Measurements from ENCODE around the gene CRY2.

The CRY2 gene

DNA sequence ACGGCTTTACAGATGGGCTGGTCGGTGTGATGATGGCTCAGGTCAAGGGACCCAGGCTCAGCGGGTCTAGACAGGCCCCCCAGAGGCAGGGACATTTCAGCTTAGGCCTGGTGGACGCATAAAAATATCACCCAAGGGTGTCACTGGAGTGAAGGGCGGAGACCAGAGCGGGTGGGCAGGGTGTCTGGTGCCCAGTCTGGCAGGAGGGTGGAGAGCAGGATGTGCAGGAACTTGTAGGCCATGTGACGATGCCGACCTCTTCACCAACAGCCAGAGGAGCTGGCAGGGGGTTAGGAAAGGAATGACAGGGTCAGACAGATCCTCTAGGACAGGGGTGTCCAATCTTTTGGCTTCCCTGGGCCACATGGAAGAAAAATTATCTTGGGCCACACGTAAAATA lies 42.7 kb downstream of the CRY2 start:
- Histone ChIP-seq H3K79me1 (ENCODE audit: low read depth, low read length) (no peaks in the 10 kb centered on the region), H3K9me3 (replicated peaks in 1 of 2; ENCODE audit: control insufficient read depth in 2 of 2, insufficient read depth in 1 of 2, low read depth in 1 of 2, low read length in 2 of 2) (peaks cover 0 to 1% of the 10 kb centered on the region in 2 donors), H2AK5ac (ENCODE audit: low read depth, low read length) (no peak overlapping the region), H4K8ac (ENCODE audit: low read depth, low read length) (no peak overlapping the region), H3K27me3 (ENCODE audit: control insufficient read depth in 3 of 3, insufficient read depth in 3 of 3, low read depth in 1 of 3, low read length in 3 of 3) (peaks cover 0 to 65% (median 15%) of the 10 kb centered on the region in 3 experiments), H2BK12ac (ENCODE audit: low read length) (no peak overlapping the region), H3K4ac (ENCODE audit: low read length) (no peak overlapping the region), H2BK15ac (ENCODE audit: low read length) (no peak overlapping the region), H3K9ac (ENCODE audit: low read depth, low read length, poor library complexity) (no peak overlapping the region), H3K23ac (ENCODE audit: low read depth, low read length, poor library complexity) (no peak overlapping the region), H2AFZ (ENCODE audit: low read length) (no peak overlapping the region), H3K27ac (replicated peaks; ENCODE audit: low read length) (no peak overlapping the region), H4K91ac (ENCODE audit: low read depth, low read length, poor library complexity) (no peak overlapping the region), H2BK120ac (ENCODE audit: low read depth, low read length) (no peak overlapping the region), H3K4me2 (ENCODE audit: insufficient read depth, low read length, poor library complexity, severe bottlenecking) (no peak overlapping the region), H3K18ac (ENCODE audit: low read length) (no peak overlapping the region), H3K14ac (ENCODE audit: low read length) (no peak overlapping the region), H3K36me3 (replicated peaks in 1 of 2; ENCODE audit: control insufficient read depth in 2 of 2, insufficient read depth in 2 of 2, low read length in 2 of 2) (no peaks in the 10 kb centered on the region), H3K4me1 (ENCODE audit: control insufficient read depth in 2 of 2, insufficient read depth in 1 of 2, low read depth in 1 of 2, low read length in 2 of 2) (peaks cover 9 to 10% of the 10 kb centered on the region in 2 donors), H3K4me3 (ENCODE audit: low read length in 2 of 2) (no peak overlapping the region), H2BK5ac (ENCODE audit: low read length) (no peak overlapping the region)
- DNase-seq (ENCODE audit: low spot score) = no peak
- WGBS, 2 donors (ENCODE audit: extremely low coverage in 2 of 2, insufficient read length in 2 of 2, insufficient replicate concordance in 1 of 2) = no CpG with 5 or more reads among the region's 9 CpGs

DNA sequence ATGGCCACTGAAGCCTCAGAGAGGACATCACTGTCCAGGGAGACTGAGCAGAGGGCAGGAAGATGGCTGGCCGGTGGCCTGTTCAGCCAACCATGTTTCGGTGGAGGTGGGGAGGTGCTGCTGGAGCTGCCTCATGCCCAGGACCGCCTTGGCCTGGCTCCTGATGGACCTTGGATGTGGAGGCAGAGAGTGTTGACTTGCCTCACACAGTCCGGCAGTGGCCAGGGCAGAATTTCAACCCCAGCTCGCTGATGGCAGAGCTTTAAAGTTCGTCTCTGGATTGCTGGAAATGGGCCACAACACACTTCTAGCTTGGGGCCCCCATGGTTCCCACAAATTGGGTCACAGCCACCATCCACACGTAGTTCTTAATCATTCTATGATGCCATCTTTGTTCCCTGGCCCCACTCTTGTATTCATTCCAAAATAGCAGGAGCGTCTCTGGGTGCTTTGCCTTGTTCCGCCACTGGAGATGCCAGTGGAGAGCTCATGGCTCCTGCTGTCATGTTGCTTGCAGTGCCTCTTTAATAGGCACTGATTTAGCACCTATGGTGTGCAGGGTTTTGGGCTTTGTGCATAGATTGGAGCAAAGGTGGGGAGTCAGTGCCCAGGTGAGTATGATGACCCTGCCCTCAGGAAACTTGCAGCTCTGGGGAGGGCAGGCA lies 43.7 kb downstream of the CRY2 start:
- H2BK12ac ChIP-seq (ENCODE audit: low read length) = peak overlapping the region; percentile 78

DNA sequence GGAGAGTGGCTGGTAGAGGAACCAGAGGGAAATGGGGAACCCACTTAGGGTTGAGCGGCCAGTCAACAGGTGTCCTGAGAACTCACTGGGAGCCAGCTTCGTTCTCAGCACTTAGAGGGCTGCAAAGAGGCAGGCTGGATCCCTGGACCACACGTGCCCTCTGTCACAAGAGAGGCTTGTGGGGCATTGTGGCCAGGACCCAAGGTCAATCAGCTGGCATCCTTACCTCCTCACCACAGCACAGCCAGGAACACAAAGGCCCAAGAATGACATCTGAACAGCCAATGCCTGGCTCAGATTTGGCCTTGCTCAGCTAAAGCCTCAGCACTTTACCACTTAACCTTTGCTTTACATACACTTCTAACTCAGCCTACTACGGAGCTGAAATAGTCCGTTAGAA lies 45.6 kb downstream of the CRY2 start:
- Histone ChIP-seq H3K4me2 (ENCODE audit: insufficient read depth, low read length, poor library complexity, severe bottlenecking) (no peak overlapping the region), H4K91ac (ENCODE audit: low read depth, low read length, poor library complexity) (no peak overlapping the region), H3K36me3 (replicated peaks in 1 of 2; ENCODE audit: control insufficient read depth in 2 of 2, insufficient read depth in 2 of 2, low read length in 2 of 2) (no peaks in the 10 kb centered on the region), H3K27me3 (ENCODE audit: control insufficient read depth in 3 of 3, insufficient read depth in 3 of 3, low read depth in 1 of 3, low read length in 3 of 3) (peaks cover 0 to 46% (median 2%) of the 10 kb centered on the region in 3 experiments), H3K4ac (ENCODE audit: low read length) (no peak overlapping the region), H3K23ac (ENCODE audit: low read depth, low read length, poor library complexity) (no peak overlapping the region), H2BK15ac (ENCODE audit: low read length) (peak overlapping the region; percentile 5), H2AFZ (ENCODE audit: low read length) (no peak overlapping the region), H3K79me1 (ENCODE audit: low read depth, low read length) (no peaks in the 10 kb centered on the region), H3K27ac (replicated peaks; ENCODE audit: low read length) (no peak overlapping the region), H3K4me3 (ENCODE audit: low read length in 2 of 2) (no peak overlapping the region), H4K8ac (ENCODE audit: low read depth, low read length) (no peak overlapping the region), H3K9ac (ENCODE audit: low read depth, low read length, poor library complexity) (no peak overlapping the region), H2BK5ac (ENCODE audit: low read length) (no peak overlapping the region), H2BK120ac (ENCODE audit: low read depth, low read length) (no peak overlapping the region), H3K18ac (ENCODE audit: low read length) (no peak overlapping the region), H3K9me3 (replicated peaks in 1 of 2; ENCODE audit: control insufficient read depth in 2 of 2, insufficient read depth in 1 of 2, low read depth in 1 of 2, low read length in 2 of 2) (peaks cover 0 to 1% of the 10 kb centered on the region in 2 donors), H2BK12ac (ENCODE audit: low read length) (no peak overlapping the region), H3K14ac (ENCODE audit: low read length) (no peak overlapping the region), H3K4me1 (ENCODE audit: control insufficient read depth in 2 of 2, insufficient read depth in 1 of 2, low read depth in 1 of 2, low read length in 2 of 2) (peaks cover 15 to 20% of the 10 kb centered on the region in 2 donors), H2AK5ac (ENCODE audit: low read depth, low read length) (no peak overlapping the region)
- WGBS, 2 donors (ENCODE audit: extremely low coverage in 2 of 2, insufficient read length in 2 of 2, insufficient replicate concordance in 1 of 2) = no CpG with 5 or more reads among the region's 5 CpGs
- DNase-seq (ENCODE audit: low spot score) = no peak

More for the DNA sequence above, 43.7 kb downstream of the CRY2 start:
- Histone ChIP-seq H2BK5ac (ENCODE audit: low read length) (no peak overlapping the region), H3K4me3 (ENCODE audit: low read length in 2 of 2) (no peak overlapping the region), H3K4me2 (ENCODE audit: insufficient read depth, low read length, poor library complexity, severe bottlenecking) (no peak overlapping the region), H3K23ac (ENCODE audit: low read depth, low read length, poor library complexity) (no peak overlapping the region), H2AK5ac (ENCODE audit: low read depth, low read length) (peak overlapping the region; percentile 44), H3K27ac (replicated peaks; ENCODE audit: low read length) (no peak overlapping the region), H2AFZ (ENCODE audit: low read length) (no peak overlapping the region), H4K91ac (ENCODE audit: low read depth, low read length, poor library complexity) (no peak overlapping the region), H4K8ac (ENCODE audit: low read depth, low read length) (no peak overlapping the region), H3K9ac (ENCODE audit: low read depth, low read length, poor library complexity) (no peak overlapping the region), H3K27me3 (ENCODE audit: control insufficient read depth in 3 of 3, insufficient read depth in 3 of 3, low read depth in 1 of 3, low read length in 3 of 3) (peaks cover 0 to 64% (median 13%) of the 10 kb centered on the region in 3 experiments), H3K18ac (ENCODE audit: low read length) (no peak overlapping the region), H3K4ac (ENCODE audit: low read length) (no peak overlapping the region), H3K79me1 (ENCODE audit: low read depth, low read length) (no peaks in the 10 kb centered on the region), H3K14ac (ENCODE audit: low read length) (peak overlapping the region; percentile 12), H3K9me3 (replicated peaks in 1 of 2; ENCODE audit: control insufficient read depth in 2 of 2, insufficient read depth in 1 of 2, low read depth in 1 of 2, low read length in 2 of 2) (peaks cover 0 to 1% of the 10 kb centered on the region in 2 donors), H3K4me1 (ENCODE audit: control insufficient read depth in 2 of 2, insufficient read depth in 1 of 2, low read depth in 1 of 2, low read length in 2 of 2) (peaks cover 8 to 11% of the 10 kb centered on the region in 2 donors), H3K36me3 (replicated peaks in 1 of 2; ENCODE audit: control insufficient read depth in 2 of 2, insufficient read depth in 2 of 2, low read length in 2 of 2) (no peaks in the 10 kb centered on the region), H2BK120ac (ENCODE audit: low read depth, low read length) (no peak overlapping the region), H2BK15ac (ENCODE audit: low read length) (peak overlapping the region; percentile 26)
- no CpG with 5 or more reads among the region's 9 CpGs for WGBS, 2 donors (ENCODE audit: extremely low coverage in 2 of 2, insufficient read length in 2 of 2, insufficient replicate concordance in 1 of 2)
- no peak for DNase-seq (ENCODE audit: low spot score)

DNA sequence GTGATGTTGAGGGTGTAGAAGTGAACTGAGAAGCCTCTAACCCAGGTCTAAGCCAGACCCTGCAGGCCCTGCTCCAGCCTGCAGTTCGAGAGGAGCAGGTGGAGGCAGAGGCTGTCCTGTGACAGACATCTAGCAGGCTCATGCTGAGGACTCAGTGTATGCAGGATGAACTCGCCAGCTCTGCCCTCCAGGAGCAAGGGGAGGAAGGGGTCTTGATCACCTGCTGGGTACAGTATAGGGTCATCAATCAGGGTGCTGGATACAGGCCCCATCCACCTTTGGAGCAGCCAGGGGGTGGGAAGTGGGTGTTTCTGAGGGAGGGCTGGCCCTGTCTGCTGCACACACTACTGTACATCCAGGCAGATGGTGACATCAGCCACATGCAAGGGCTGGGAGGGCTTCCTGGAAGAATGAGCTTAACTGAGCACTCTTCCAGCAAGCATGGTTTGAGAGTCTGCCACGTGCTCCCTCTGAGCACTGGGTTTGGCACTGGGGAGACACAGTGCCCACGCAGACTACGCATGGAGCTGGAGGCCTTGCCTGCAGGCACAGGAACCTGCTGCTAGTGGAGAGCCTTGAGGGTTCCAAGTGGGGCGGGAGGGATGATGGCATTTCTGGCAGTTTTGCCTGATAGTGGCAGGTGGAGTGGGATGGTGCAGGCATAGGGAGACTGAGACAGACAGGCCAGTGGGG lies 47.4 kb downstream of the CRY2 start:
- no peak overlapping the region for H4K8ac ChIP-seq (ENCODE audit: low read depth, low read length)
- no peak overlapping the region for H2AFZ ChIP-seq (ENCODE audit: low read length)

More for the DNA sequence above, 47.4 kb downstream of the CRY2 start:
- Histone ChIP-seq H3K9me3 (replicated peaks in 1 of 2; ENCODE audit: control insufficient read depth in 2 of 2, insufficient read depth in 1 of 2, low read depth in 1 of 2, low read length in 2 of 2) (peaks cover 0 to 1% of the 10 kb centered on the region in 2 donors), H3K18ac (ENCODE audit: low read length) (peak overlapping the region; percentile 55), H3K9ac (ENCODE audit: low read depth, low read length, poor library complexity) (no peak overlapping the region), H3K4ac (ENCODE audit: low read length) (no peak overlapping the region), H3K4me3 (ENCODE audit: low read length in 2 of 2) (no peak overlapping the region), H2BK15ac (ENCODE audit: low read length) (peak overlapping the region; percentile 92), H3K27me3 (ENCODE audit: control insufficient read depth in 3 of 3, insufficient read depth in 3 of 3, low read depth in 1 of 3, low read length in 3 of 3) (peaks cover 0 to 38% (median 2%) of the 10 kb centered on the region in 3 experiments), H3K36me3 (replicated peaks in 1 of 2; ENCODE audit: control insufficient read depth in 2 of 2, insufficient read depth in 2 of 2, low read length in 2 of 2) (no peaks in the 10 kb centered on the region), H2BK12ac (ENCODE audit: low read length) (peak overlapping the region; percentile 63), H4K91ac (ENCODE audit: low read depth, low read length, poor library complexity) (no peak overlapping the region), H3K23ac (ENCODE audit: low read depth, low read length, poor library complexity) (peak overlapping the region; percentile 82), H3K14ac (ENCODE audit: low read length) (no peak overlapping the region), H3K79me1 (ENCODE audit: low read depth, low read length) (no peaks in the 10 kb centered on the region), H3K27ac (replicated peaks; ENCODE audit: low read length) (no peak overlapping the region), H2BK5ac (ENCODE audit: low read length) (no peak overlapping the region), H2AK5ac (ENCODE audit: low read depth, low read length) (peak overlapping the region; percentile 89), H3K4me1 (ENCODE audit: control insufficient read depth in 2 of 2, insufficient read depth in 1 of 2, low read depth in 1 of 2, low read length in 2 of 2) (peaks cover 22 to 32% of the 10 kb centered on the region in 2 donors), H2BK120ac (ENCODE audit: low read depth, low read length) (no peak overlapping the region), H3K4me2 (ENCODE audit: insufficient read depth, low read length, poor library complexity, severe bottlenecking) (no peak overlapping the region)
- no peak for DNase-seq (ENCODE audit: low spot score)
- WGBS, 2 donors (ENCODE audit: extremely low coverage in 2 of 2, insufficient read length in 2 of 2, insufficient replicate concordance in 1 of 2) = no CpG with 5 or more reads among the region's 6 CpGs
